ENCODE data around the gene CFAP46.

DNA sequence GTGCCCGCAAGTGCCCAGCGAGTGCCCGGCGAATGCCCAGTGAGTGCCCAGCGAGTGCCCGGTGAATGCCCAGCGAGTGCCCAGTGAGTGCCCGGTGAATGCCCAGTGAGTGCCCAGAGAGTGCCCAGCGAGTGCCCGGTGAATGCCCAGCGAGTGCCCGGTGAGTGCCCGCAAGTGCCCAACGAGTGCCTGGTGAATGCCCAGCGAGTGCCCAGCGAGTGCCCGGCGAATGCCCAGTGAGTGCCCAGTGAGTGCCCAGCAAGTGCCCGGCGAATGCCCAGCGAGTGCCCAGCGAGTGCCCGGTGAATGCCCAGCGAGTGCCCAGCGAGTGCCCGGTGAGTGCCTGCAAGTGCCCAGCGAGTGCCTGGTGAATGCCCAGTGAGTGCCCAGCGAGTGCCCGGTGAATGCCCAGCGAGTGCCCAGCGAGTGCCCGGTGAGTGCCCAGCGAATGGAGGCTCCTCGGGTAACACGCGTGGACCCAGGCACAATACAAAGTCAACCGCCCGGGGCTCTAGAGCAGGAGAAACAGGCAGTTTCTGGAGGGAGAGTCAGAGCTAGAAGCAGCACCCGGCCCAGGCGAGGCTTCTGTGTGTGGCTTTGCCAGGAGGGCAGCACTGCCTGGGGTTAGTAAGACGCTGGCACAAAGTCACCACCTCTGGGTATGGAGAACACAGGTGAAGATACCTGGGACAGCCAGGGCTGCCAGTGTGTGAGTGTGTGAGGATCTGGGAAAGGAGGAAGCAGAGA, 38.2 kb upstream of the CFAP46 start:
- TF ChIP-seq, protein P1, sequence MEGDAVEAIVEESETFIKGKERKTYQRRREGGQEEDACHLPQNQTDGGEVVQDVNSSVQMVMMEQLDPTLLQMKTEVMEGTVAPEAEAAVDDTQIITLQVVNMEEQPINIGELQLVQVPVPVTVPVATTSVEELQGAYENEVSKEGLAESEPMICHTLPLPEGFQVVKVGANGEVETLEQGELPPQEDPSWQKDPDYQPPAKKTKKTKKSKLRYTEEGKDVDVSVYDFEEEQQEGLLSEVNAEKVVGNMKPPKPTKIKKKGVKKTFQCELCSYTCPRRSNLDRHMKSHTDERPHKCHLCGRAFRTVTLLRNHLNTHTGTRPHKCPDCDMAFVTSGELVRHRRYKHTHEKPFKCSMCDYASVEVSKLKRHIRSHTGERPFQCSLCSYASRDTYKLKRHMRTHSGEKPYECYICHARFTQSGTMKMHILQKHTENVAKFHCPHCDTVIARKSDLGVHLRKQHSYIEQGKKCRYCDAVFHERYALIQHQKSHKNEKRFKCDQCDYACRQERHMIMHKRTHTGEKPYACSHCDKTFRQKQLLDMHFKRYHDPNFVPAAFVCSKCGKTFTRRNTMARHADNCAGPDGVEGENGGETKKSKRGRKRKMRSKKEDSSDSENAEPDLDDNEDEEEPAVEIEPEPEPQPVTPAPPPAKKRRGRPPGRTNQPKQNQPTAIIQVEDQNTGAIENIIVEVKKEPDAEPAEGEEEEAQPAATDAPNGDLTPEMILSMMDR (IDR thresholded peaks at IDR 0.05): no peak
- TF ChIP-seq EZH2phosphoT487 (IDR thresholded peaks at IDR 0.05): no peak
